Esophagus muscularis mucosa (tissue), 4 donors: ENCODE data around the gene EME1.
A peak's percentile ranks its signal among the peaks of the same experiment; 100 is the strongest.

Experiments used
- EP300 ChIP-seq: sonication (generic); formaldehyde crosslinking; IDR thresholded peaks from one replicate; pipeline ENCODE4 v1.6.1; 2017; ENCODE audit warnings: antibody characterized with exemption
- POLR2A ChIP-seq: fragments of 450-650 bp; IDR thresholded peaks from one replicate; pipeline ENCODE4 v1.6.1; 2017; ENCODE audit warnings: antibody characterized with exemption, moderate library complexity, mild to moderate bottlenecking, low read depth
- TF ChIP-seq, protein P1 (sequence below), 3 experiments: fragments of 200-600 bp in 2 of 3; fragments of 450-650 bp in 1 of 3; sonication (generic) in 2 of 3; IDR thresholded peaks; one replicate each; pipeline ENCODE4 v1.5.1; 2017 to 2019; ENCODE audit warnings: antibody characterized with exemption in 3 of 3, mild to moderate bottlenecking in 2 of 3, moderate library complexity in 1 of 3

DNA sequence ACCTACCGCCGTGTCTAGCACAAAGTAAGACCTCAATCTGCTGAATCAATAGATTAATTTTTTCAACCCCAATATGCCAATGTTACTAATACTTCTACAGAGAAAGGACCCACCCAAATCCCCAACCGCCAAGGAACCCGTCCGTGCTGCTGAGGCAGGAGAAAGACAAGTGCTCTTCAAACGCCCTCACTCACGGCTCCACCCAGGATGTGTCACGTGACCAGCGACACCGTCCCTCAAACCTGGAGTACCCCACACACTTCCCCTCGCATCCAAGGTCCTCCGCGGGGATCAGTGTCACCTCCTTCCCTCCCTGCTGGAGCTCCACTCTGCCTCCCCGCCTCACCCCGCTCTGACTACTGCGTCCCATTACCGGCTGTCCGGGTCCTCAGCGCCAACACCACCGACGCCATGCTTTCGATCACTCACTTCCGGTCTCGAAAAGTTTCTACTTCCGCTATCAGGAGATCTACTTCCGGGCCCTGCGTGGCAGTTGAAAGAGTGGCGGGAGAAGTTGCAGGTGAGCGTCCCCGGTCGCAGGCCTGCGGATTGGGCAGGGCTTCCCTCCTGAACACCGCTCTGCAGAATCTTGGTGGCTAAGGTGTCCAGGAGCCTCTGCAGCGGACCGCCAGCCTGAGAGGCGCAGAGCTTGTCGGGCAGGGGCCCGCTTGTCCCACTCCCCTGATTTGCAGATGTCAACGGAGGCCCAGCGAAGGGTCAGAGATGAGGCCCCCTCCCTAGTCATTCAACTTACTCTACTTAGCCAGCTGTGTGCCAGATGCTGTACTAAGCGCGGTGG, at the start of gene EME1, which contains the start of gene MRPL27:
- TF ChIP-seq, protein P1, sequence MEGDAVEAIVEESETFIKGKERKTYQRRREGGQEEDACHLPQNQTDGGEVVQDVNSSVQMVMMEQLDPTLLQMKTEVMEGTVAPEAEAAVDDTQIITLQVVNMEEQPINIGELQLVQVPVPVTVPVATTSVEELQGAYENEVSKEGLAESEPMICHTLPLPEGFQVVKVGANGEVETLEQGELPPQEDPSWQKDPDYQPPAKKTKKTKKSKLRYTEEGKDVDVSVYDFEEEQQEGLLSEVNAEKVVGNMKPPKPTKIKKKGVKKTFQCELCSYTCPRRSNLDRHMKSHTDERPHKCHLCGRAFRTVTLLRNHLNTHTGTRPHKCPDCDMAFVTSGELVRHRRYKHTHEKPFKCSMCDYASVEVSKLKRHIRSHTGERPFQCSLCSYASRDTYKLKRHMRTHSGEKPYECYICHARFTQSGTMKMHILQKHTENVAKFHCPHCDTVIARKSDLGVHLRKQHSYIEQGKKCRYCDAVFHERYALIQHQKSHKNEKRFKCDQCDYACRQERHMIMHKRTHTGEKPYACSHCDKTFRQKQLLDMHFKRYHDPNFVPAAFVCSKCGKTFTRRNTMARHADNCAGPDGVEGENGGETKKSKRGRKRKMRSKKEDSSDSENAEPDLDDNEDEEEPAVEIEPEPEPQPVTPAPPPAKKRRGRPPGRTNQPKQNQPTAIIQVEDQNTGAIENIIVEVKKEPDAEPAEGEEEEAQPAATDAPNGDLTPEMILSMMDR (IDR thresholded peaks at IDR 0.05), result no peak
- TF ChIP-seq EP300 (no peak), POLR2A (peak; percentile 20)
